Measurements from ENCODE around the gene SAXO2. TPM values are rescaled to one million over a fixed set of nuclear protein-coding genes. Genes with fewer than 3 reads are reported as not detected.

SAXO2 gene
- total and polyA plus RNA-seq, 2 of the 4 experiments (the other 2 are of a cell fraction): 0.14 TPM; not detected in 1

DNA sequence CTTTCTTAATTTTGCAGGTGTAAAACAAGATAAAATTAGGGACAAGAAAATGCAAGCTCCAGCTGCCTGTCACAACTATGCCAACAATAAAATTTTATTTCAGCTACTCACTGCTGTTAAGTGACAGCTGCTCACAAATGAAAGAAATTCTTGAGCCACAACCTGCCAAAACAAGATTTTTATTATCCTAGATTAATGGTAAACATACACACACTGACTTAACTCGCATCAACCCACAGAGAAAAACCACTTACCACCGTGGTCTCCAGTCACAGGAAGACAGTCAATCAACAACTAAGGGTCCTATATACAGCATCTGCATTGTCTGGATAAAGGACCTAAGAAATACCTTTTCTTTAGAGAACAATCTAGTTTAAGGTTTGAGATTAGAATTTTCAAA lies 31.4 kb upstream of the SAXO2 start:
- POLR2A ChIA-PET (ENCODE audit: unreplicated experiment): no interaction called here
- H3K4me2 ChIP-seq (ENCODE audit: low read depth, low read length): no peak overlapping the region
- H2BK5ac ChIP-seq (ENCODE audit: low read depth, low read length, poor library complexity, severe bottlenecking): no peak overlapping the region
- no peak overlapping the region for H3K23ac ChIP-seq (ENCODE audit: low read depth, low read length)
- no peak overlapping the region for H3K27ac ChIP-seq (ENCODE audit: insufficient read depth, low read length)
- no peak overlapping the region for H4K5ac ChIP-seq (ENCODE audit: low read depth, low read length)
- no peak overlapping the region for H3K18ac ChIP-seq (ENCODE audit: low read depth, low read length)
- no TSS peak for BruUV-seq (replicated peaks)
- no peak overlapping the region for H2BK15ac ChIP-seq (ENCODE audit: low read depth, low read length)
- CTCF ChIA-PET: no interaction called here
- dilution Hi-C loops (cut with HindIII; ENCODE audit: low sequenced_read_pairs, unreplicated experiment) (no loop called here), in situ Hi-C loops (cut with MboI; ENCODE audit: low sequenced_read_pairs) (no loop called here), intact Hi-C loops (cut with micrococcal nuclease) (no loop called here)
- no peak overlapping the region for H2AK9ac ChIP-seq (replicated peaks; ENCODE audit: low read depth, low read length, poor library complexity)
- ATAC-seq (ENCODE audit: low read depth) (no peak), DNase-seq (no peak)
- TF ChIP-seq RCOR1 (IDR thresholded peaks at IDR 0.05; ENCODE audit: insufficient replicate concordance, low read length) (no peak), POLR2A (IDR thresholded peaks at IDR 0.05; ENCODE audit: low read depth, low read length) (no peak), NFE2L2 (IDR thresholded peaks at IDR 0.05; ENCODE audit: low read depth, low read length) (no peak), BHLHE40 (IDR thresholded peaks at IDR 0.05; ENCODE audit: low read depth, low read length) (no peak), RAD21 (IDR thresholded peaks at IDR 0.05; ENCODE audit: low read length) (no peak), CEBPB (IDR thresholded peaks at IDR 0.05; ENCODE audit: low read depth, low read length) (no peak), FOS (IDR thresholded peaks at IDR 0.05; ENCODE audit: low read depth, low read length) (no peak), MAZ (IDR thresholded peaks at IDR 0.05; ENCODE audit: borderline replicate concordance, low read depth, low read length) (no peak), SMC3 (IDR thresholded peaks at IDR 0.05; ENCODE audit: low read depth, low read length) (no peak), CHD1 (IDR thresholded peaks at IDR 0.05; ENCODE audit: low read depth, low read length) (no peak), MAFK (IDR thresholded peaks at IDR 0.05; ENCODE audit: low read depth, low read length) (no peak), RFX5 (IDR thresholded peaks at IDR 0.05; ENCODE audit: low read depth, low read length) (no peak), MXI1 (IDR thresholded peaks at IDR 0.05; ENCODE audit: borderline replicate concordance, low read depth, low read length) (no peak)
- TF ChIP-seq, protein P1, sequence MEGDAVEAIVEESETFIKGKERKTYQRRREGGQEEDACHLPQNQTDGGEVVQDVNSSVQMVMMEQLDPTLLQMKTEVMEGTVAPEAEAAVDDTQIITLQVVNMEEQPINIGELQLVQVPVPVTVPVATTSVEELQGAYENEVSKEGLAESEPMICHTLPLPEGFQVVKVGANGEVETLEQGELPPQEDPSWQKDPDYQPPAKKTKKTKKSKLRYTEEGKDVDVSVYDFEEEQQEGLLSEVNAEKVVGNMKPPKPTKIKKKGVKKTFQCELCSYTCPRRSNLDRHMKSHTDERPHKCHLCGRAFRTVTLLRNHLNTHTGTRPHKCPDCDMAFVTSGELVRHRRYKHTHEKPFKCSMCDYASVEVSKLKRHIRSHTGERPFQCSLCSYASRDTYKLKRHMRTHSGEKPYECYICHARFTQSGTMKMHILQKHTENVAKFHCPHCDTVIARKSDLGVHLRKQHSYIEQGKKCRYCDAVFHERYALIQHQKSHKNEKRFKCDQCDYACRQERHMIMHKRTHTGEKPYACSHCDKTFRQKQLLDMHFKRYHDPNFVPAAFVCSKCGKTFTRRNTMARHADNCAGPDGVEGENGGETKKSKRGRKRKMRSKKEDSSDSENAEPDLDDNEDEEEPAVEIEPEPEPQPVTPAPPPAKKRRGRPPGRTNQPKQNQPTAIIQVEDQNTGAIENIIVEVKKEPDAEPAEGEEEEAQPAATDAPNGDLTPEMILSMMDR (conservative IDR thresholded peaks at IDR 0.05; ENCODE audit: low read depth, low read length): no peak
- TF ChIP-seq, protein P2, sequence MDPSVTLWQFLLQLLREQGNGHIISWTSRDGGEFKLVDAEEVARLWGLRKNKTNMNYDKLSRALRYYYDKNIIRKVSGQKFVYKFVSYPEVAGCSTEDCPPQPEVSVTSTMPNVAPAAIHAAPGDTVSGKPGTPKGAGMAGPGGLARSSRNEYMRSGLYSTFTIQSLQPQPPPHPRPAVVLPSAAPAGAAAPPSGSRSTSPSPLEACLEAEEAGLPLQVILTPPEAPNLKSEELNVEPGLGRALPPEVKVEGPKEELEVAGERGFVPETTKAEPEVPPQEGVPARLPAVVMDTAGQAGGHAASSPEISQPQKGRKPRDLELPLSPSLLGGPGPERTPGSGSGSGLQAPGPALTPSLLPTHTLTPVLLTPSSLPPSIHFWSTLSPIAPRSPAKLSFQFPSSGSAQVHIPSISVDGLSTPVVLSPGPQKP (IDR thresholded peaks at IDR 0.05; ENCODE audit: borderline replicate concordance, low read depth, low read length): no peak
- TF ChIP-seq, protein P3, sequence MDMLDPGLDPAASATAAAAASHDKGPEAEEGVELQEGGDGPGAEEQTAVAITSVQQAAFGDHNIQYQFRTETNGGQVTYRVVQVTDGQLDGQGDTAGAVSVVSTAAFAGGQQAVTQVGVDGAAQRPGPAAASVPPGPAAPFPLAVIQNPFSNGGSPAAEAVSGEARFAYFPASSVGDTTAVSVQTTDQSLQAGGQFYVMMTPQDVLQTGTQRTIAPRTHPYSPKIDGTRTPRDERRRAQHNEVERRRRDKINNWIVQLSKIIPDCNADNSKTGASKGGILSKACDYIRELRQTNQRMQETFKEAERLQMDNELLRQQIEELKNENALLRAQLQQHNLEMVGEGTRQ (IDR thresholded peaks at IDR 0.05; ENCODE audit: low read depth, low read length): no peak
- H3K4me1 ChIP-seq (ENCODE audit: control insufficient read depth, insufficient read depth, low read length): no peaks in the 10 kb centered on the region
- no CpG with 5 or more reads among the region's 2 CpGs for WGBS, 2 experiments (ENCODE audit: extremely low coverage in 2 of 2, insufficient read length in 1 of 2)
- H3K4ac ChIP-seq (ENCODE audit: low read depth, low read length): no peak overlapping the region
- no peak overlapping the region for H4K8ac ChIP-seq (ENCODE audit: low read depth in 2 of 2, low read length in 2 of 2)
- no peaks in the 10 kb centered on the region; a peak in 1 of 4 replicates for H3K79me1 ChIP-seq (ENCODE audit: low read depth in 1 of 2, low read length in 2 of 2)
- 0 out of 2 replicates have a peak, but pooled peaks cover 3% of the 10 kb centered on the region for H3K9me1 ChIP-seq (ENCODE audit: insufficient read depth, low read length)
- H2AFZ ChIP-seq (replicated peaks; ENCODE audit: low read length, poor library complexity): no peak overlapping the region
- no peak overlapping the region for H2AK5ac ChIP-seq (ENCODE audit: low read depth, low read length)
- no peak overlapping the region for H2BK20ac ChIP-seq (ENCODE audit: low read depth, low read length)
- no peaks in the 10 kb centered on the region for H3K9me3 ChIP-seq (ENCODE audit: control insufficient read depth, insufficient read depth, low read length)
- H3K4me3 ChIP-seq (ENCODE audit: insufficient read depth, low read depth, low read length): no peak overlapping the region
- peaks cover 2% of the 10 kb centered on the region for H3K36me3 ChIP-seq (ENCODE audit: control insufficient read depth, insufficient read depth, low read length)
- H3K27me3 ChIP-seq (ENCODE audit: control insufficient read depth, insufficient read depth, low read length): no peaks in the 10 kb centered on the region
- H4K91ac ChIP-seq (ENCODE audit: insufficient read depth, low read depth, low read length): no peak overlapping the region
- no peak overlapping the region for H3K56ac ChIP-seq (ENCODE audit: extremely low read depth, insufficient read depth, low read length)
- H3K9ac ChIP-seq (ENCODE audit: low read depth, low read length): no peak overlapping the region
- no peak overlapping the region for H3K14ac ChIP-seq (replicated peaks; ENCODE audit: low read depth, low read length)
- H2BK120ac ChIP-seq (ENCODE audit: low read depth, low read length): no peak overlapping the region
- no peaks in the 10 kb centered on the region for H4K20me1 ChIP-seq (ENCODE audit: insufficient read depth, low read length)

Data from IMR-90 (cell line).